Measurements from ENCODE around the gene TXNRD2.

Gene TXNRD2

GRCh38 chr22:19875531-19876313 is 65.9 kb downstream of the TXNRD2 start:
- DNase-seq (ENCODE audit: low read depth in 2 of 2) = no peak

DNA sequence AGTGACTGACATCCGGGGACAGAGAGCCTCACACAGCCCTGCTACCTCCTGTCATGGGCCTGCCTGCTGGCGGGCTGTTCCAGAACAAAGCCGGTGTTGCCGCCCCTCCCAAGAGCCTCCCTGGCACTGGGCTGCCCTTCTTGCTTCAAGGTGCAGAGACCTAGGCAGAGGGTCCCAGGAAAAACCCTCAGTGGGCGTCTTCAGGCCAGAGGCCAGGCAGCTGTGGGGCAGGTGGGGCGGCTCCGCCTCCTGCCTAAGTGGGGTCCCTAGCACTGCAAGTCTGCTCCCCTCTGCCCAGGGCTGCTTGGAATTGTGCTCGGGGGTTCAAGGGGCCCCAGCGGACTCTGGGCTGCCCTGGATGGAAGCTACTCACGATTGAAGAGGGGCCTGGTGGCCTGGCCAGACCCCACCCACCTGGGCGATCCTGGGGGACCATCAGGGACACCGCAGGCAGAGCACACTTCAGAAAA is 66.5 kb downstream of the TXNRD2 start:
- DNase-seq (ENCODE audit: low read depth in 2 of 2) = no peak

- no peak for DNase-seq (ENCODE audit: low read depth in 2 of 2)
Measured at GRCh38 chr22:19874307-19875060, 67.1 kb downstream of the TXNRD2 start.

- no peak for DNase-seq (ENCODE audit: low read depth in 2 of 2)
Measured at GRCh38 chr22:19873960-19874306, 67.7 kb downstream of the TXNRD2 start.

DNA sequence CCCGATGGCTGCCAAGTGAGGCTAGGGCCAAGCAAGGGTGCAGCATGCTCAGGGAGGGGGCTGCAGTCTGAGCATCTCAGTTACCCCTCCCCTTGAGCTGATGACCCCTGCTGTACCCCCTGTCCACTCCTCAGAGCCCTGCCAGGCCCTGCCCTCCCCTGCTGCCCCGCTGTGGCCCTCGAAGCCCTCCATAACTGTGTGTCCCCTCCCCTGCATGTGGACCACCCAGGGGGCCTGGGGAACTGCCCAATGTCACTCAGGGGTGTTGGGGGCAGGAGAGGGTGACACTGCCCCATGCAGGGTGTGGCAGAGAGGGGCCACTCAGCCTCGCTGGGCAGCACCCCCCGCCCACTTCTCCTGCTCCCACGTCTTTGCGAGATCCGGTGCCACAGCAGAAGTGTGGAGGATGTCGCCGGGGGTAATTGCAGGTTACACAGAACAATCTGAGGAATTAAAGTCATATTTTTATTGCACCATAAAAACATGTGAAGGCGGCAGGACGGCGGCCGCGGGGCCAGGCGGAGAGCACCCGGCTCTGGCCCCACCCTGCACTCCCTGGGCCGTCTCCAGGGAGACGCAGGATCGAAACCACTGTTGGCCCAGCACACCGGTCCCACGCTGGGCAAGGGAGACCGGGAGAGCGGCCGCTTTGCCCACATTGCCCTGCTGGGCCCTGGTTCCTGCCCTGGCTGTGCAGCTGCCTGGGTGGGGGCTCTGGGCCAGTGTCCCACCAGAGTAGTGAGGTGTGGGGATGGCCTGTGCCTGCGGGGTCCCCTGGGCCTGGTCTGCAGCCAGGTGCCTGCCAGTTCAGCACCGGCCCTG is 68.3 kb downstream of the TXNRD2 start:
- DNase-seq (ENCODE audit: low read depth in 2 of 2) = no peak

- no peak for DNase-seq (ENCODE audit: low read depth in 2 of 2)
Measured at GRCh38 chr22:19872779-19873137, 68.9 kb downstream of the TXNRD2 start.

GRCh38 chr22:19871845-19872778 is 69.5 kb downstream of the TXNRD2 start:
- DNase-seq (ENCODE audit: low read depth in 2 of 2) = no peak

GRCh38 chr22:19871023-19871844 is 70.4 kb downstream of the TXNRD2 start:
- DNase-seq (ENCODE audit: low read depth in 2 of 2) = no peak

- DNase-seq (ENCODE audit: low read depth in 2 of 2) = no peak
Measured at GRCh38 chr22:19870153-19871022, 71.2 kb downstream of the TXNRD2 start.

GRCh38 chr22:19869497-19870152 is 72.0 kb downstream of the TXNRD2 start:
- no peak for DNase-seq (ENCODE audit: low read depth in 2 of 2)

DNA sequence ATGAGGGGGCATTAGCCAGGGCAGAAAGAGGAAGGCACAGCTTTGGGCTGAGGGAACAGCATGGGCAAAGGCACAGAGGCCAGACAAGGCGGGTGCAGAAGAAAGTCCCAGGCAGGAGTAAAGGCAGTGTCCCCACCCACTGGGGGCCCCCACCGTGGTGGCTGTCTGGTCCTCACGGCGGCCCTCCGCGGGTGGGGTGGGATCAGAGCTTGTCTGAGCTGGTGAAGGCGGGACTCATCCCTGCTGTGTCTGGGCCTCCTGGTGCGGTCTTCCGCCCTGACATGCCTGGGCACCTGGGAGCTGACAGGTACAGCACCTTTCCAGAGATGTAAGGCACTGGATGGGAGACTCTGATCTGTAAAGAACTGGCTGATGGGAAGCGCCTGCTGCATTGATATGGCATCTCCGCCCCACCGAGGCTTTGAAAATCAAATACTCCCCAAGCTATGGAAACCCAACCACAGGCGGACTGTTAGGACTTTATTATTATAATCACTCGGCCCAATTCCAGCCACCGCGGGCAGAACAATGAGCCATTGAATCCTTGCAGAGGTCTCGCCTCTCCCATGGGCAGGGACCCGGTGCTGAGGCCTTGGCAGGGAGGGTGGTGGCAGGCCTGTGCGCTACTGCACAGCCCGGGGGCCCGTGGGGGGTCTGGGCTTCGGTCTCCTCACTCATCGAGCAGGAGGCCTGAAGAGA is 72.7 kb downstream of the TXNRD2 start:
- DNase-seq (ENCODE audit: low read depth in 2 of 2) = no peak

DNA sequence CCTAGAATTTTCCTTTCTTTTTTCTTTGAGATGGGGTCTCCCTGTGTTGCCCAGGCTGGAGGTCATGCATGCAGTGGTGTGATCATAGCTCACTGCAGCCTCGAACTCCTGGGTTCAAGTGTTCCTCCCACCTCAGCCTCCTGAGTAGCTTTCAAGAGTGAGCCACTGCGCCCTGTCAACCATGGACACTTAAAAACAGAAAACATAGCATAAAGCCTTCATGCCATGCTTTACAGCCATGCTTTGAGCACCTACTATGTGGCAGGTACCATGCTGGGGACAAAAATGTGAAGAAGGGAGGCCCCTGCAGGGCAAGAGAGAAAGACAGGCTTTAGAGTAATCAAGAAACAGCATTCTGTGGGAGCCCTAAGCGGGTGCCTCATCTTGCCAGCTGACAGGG is 73.3 kb downstream of the TXNRD2 start:
- DNase-seq (ENCODE audit: low read depth in 2 of 2) = no peak

DNA sequence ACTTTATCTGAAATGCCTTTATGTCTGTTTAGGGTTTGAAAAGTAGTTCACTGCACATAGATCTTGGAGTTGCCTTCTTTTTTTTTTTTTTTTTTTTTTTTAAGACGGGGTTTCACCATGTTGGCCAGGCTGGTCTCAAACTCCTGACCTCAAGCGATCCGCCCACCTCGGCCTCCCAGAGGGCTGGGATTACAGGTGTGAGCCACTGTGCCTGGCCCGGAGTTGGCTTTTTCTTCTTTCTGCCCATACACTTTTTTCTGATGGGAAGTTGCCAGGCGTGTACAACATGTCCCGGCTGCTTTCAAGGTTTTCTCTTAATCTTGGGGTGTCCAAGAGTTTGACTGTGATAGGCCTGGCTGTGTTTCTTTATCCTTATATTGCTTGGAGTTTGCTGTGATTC is 74.0 kb downstream of the TXNRD2 start:
- DNase-seq (ENCODE audit: low read depth in 2 of 2) = no peak

DNA sequence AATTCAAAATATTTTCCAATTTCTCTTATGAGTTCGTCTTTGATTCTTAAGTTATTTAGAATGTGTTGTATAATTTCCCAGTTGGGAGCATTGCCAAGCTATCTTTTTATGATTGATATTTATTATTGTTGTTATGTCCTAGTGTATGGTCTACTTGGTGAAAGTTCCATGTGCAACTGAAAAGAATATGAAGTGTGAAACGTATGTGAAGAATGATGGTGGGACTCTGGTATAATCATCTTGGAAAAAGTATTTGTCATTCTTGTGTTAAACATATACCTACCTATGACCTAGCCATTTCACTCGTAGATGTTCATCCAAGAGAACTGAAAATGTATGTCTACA is 75.0 kb downstream of the TXNRD2 start:
- DNase-seq (ENCODE audit: low read depth in 2 of 2) = no peak

DNA sequence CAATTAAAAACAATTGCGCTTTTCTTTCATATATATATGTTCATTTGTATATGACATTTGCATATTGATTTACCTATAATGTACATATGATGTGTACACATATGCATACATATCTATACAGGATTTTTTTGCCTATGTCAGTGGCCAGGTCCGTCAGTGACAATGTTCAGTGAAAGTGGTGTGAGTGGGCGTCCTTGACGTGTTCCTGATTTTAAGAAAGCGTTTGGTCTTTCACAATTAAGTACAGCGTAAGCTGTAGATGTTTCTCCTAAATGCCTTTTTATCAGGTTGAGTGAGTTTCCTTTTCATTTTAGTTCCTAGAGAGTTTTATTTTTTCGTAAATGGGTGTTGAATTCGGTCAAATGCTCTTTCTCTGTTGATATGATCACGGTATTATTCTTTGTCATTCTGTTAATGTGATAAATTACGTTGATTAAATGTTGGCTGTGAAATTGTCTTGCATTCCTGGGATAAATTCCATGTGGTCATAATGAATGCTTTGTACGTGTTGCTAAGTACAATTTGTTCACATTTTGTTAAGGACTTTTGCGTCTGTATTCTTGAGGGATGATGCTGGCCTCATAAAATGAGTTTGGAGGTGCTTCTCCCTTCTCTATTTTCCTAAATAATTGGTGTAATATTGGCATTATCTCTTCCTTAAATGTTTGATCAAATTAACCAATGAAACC is 76.3 kb downstream of the TXNRD2 start:
- DNase-seq (ENCODE audit: low read depth in 2 of 2) = no peak

GRCh38 chr22:19864538-19865106 is 77.0 kb downstream of the TXNRD2 start:
- DNase-seq (ENCODE audit: low read depth in 2 of 2) = no peak

DNA sequence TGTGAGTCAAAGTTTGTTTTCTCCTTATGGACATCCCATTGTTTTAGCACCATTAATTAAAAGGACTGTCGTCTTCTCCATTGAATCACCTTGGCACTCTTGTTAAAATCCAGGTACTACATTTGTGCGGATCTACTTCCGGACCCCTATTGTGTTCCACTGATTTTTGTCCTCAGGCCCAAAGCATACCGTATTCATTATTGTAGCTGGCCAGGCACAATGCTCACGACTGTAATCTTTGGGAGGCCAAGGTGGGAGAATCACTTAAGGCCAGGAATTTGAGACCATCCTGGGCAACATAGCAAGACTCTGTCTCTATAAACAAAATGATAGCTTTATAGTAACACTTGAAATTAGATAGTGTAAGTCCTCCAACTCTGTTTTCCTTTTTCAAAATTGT is 78.0 kb downstream of the TXNRD2 start:
- no peak for DNase-seq (ENCODE audit: low read depth in 2 of 2)
